ENCODE results near the gene TMX2.
A peak's percentile ranks its signal among the peaks of the same experiment; 100 is the strongest.

The TMX2 gene

GRCh38 chr11:57771365-57771764 is 59.0 kb downstream of the TMX2 start:
- no peak for FAIRE-seq

- FAIRE-seq = no peak
Measured at GRCh38 chr11:57772562-57772961, 60.2 kb downstream of the TMX2 start.

- FAIRE-seq = no peak
Measured at GRCh38 chr11:57773026-57773598, 60.7 kb downstream of the TMX2 start.

GRCh38 chr11:57775491-57775890 is 63.1 kb downstream of the TMX2 start:
- FAIRE-seq = no peak

GRCh38 chr11:57776031-57776521 is 63.7 kb downstream of the TMX2 start:
- FAIRE-seq = no peak

- FAIRE-seq = no peak
Measured at GRCh38 chr11:57776577-57777210, 64.3 kb downstream of the TMX2 start.

- FAIRE-seq = no peak
Measured at GRCh38 chr11:57777969-57778317, 65.5 kb downstream of the TMX2 start.

- FAIRE-seq = peak; percentile 84
Measured at GRCh38 chr11:57778318-57779037, 66.1 kb downstream of the TMX2 start.

GRCh38 chr11:57779276-57779675 is 66.9 kb downstream of the TMX2 start:
- FAIRE-seq = no peak

- no peak for FAIRE-seq
Measured at GRCh38 chr11:57781529-57781943, 69.1 kb downstream of the TMX2 start.

- FAIRE-seq = no peak
Measured at GRCh38 chr11:57785072-57785471, 72.7 kb downstream of the TMX2 start.

- no peak for FAIRE-seq
Measured at GRCh38 chr11:57786436-57786835, 74.0 kb downstream of the TMX2 start.

- FAIRE-seq = no peak
Measured at GRCh38 chr11:57787006-57787604, 74.7 kb downstream of the TMX2 start.

GRCh38 chr11:57787920-57788702 is 75.7 kb downstream of the TMX2 start:
- FAIRE-seq = no peak

GRCh38 chr11:57788703-57789088 is 76.3 kb downstream of the TMX2 start:
- no peak for FAIRE-seq
